ENCODE measurements around the gene PKIB.

DNA sequence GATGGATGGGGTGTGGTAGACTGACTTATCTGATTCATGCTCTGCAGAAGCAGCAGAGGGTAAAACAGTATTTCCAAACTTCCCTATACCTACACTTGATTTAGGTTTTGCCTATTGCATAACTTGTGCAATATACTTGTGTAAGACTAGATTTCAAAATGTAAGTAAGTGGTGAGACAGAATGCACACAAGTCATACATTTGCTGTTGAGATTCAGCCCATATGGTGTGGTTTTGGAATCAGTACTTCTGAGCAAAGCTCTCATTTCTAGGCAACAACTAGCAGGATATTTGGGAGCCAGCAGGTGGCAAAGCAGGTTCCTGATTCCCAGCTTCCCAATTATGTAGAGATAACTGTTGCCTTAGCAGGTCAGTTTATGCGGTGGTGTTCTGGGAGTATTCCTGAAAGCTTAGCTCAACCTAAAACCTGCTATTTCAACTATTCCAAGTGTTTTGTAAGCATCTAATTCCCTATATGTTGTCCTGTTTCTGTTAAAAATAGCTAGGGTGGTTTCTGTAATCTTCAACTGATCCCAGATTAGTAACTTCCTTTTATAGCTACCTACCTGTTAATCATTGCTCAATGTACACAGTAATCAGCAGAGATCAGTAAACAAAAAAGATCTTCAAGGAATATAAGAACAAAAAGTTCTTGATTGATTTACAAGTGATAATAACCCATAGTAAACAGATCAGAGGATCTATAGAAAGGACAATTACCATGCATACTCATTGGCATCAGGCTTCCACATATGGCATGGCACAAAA lies 160.8 kb downstream of the PKIB start:
- TF ChIP-seq ARNTL (CRISPR knock-in tag; IDR thresholded peaks at IDR 0.05; ENCODE audit: borderline replicate concordance, low read depth) (no peak), ISL1 (CRISPR knock-in tag; IDR thresholded peaks at IDR 0.05) (no peak), ZC3H10 (CRISPR knock-in tag; IDR thresholded peaks at IDR 0.05) (no peak), ZFP3 (CRISPR knock-in tag; IDR thresholded peaks at IDR 0.05) (no peak), PATZ1 (CRISPR knock-in tag; IDR thresholded peaks at IDR 0.05; ENCODE audit: borderline replicate concordance) (no peak), TOX (CRISPR knock-in tag; IDR thresholded peaks at IDR 0.05; ENCODE audit: borderline replicate concordance) (no peak), ZFP30 (CRISPR knock-in tag; IDR thresholded peaks at IDR 0.05) (no peak), RARB (CRISPR knock-in tag; IDR thresholded peaks at IDR 0.05) (no peak), POU6F1 (CRISPR knock-in tag; IDR thresholded peaks at IDR 0.05; ENCODE audit: borderline replicate concordance, low read depth) (no peak), GLIS3 (CRISPR knock-in tag; IDR thresholded peaks at IDR 0.05) (no peak), ZNF8 (CRISPR knock-in tag; IDR thresholded peaks at IDR 0.05) (no peak), ZNF70 (CRISPR knock-in tag; IDR thresholded peaks at IDR 0.05) (no peak)
- TF ChIP-seq, protein P1, sequence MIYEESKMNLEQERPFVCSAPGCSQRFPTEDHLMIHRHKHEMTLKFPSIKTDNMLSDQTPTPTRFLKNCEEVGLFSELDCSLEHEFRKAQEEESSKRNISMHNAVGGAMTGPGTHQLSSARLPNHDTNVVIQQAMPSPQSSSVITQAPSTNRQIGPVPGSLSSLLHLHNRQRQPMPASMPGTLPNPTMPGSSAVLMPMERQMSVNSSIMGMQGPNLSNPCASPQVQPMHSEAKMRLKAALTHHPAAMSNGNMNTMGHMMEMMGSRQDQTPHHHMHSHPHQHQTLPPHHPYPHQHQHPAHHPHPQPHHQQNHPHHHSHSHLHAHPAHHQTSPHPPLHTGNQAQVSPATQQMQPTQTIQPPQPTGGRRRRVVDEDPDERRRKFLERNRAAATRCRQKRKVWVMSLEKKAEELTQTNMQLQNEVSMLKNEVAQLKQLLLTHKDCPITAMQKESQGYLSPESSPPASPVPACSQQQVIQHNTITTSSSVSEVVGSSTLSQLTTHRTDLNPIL (CRISPR knock-in tag; IDR thresholded peaks at IDR 0.05; ENCODE audit: low read depth), result no peak
